Activated CD8-positive, alpha-beta memory T cell treated with anti-CD3 and anti-CD28 coated beads for 24 hours (primary cell): ENCODE data around the gene PSEN2.
A peak's percentile ranks its signal among the peaks of the same experiment; 100 is the strongest.
"Not testable (repeated sequence)": the region's sequence is repeated elsewhere in the genome, so short reads cannot be mapped to it uniquely, and the experiment has no call there.

ENCODE experiments used
- DNase-seq: peaks from one replicate; pipeline ENCODE4 v3.0.0-alpha.2; 2020

The PSEN2 gene

GRCh38 chr1:226870401-226871279 lies at the start of gene PSEN2:
Gene PSEN2, plus strand, starts transcription at chr1:226870616. Its CDS starts 11,292 bp downstream, at chr1:226881908.
- DNase-seq: peak; percentile 88

GRCh38 chr1:226820941-226821718 lies 49.3 kb upstream of the PSEN2 start:
- DNase-seq: no peak

- DNase-seq: no peak
Observed at GRCh38 chr1:226821719-226822085, 48.7 kb upstream of the PSEN2 start.

- DNase-seq: no peak
Observed at GRCh38 chr1:226823643-226824042, 46.8 kb upstream of the PSEN2 start.

GRCh38 chr1:226825037-226825745 lies 45.2 kb upstream of the PSEN2 start:
- DNase-seq: no peak

GRCh38 chr1:226825746-226826100 lies 44.7 kb upstream of the PSEN2 start:
- DNase-seq: no peak

- DNase-seq: no peak
Observed at GRCh38 chr1:226826479-226827261, 43.7 kb upstream of the PSEN2 start.

GRCh38 chr1:226827458-226827857 lies 43.0 kb upstream of the PSEN2 start:
- DNase-seq: peak; percentile 70

- DNase-seq: peak; percentile 99
Observed at GRCh38 chr1:226827968-226828513, 42.4 kb upstream of the PSEN2 start.

- DNase-seq: peak; percentile 41
Observed at GRCh38 chr1:226829105-226829504, 41.3 kb upstream of the PSEN2 start.

- DNase-seq: no peak
Observed at GRCh38 chr1:226831953-226832352, 38.5 kb upstream of the PSEN2 start.

- no peak for DNase-seq
Observed at GRCh38 chr1:226832613-226833012, 37.8 kb upstream of the PSEN2 start.

GRCh38 chr1:226834179-226834578 lies 36.2 kb upstream of the PSEN2 start:
- DNase-seq: not testable (repeated sequence)

GRCh38 chr1:226835396-226835795 lies 35.0 kb upstream of the PSEN2 start:
- not testable (repeated sequence) for DNase-seq

- DNase-seq: not testable (repeated sequence)
Observed at GRCh38 chr1:226837966-226838365, 32.5 kb upstream of the PSEN2 start.

- DNase-seq: no peak
Observed at GRCh38 chr1:226838456-226838855, 32.0 kb upstream of the PSEN2 start.

- DNase-seq: no peak
Observed at GRCh38 chr1:226845624-226846023, 24.8 kb upstream of the PSEN2 start.

GRCh38 chr1:226846786-226847185 lies 23.6 kb upstream of the PSEN2 start:
- no peak for DNase-seq

GRCh38 chr1:226854548-226854947 lies 15.9 kb upstream of the PSEN2 start:
- DNase-seq: not testable (repeated sequence)

GRCh38 chr1:226862890-226863289 lies 7.5 kb upstream of the PSEN2 start:
- no peak for DNase-seq

GRCh38 chr1:226863446-226863845 lies 7.0 kb upstream of the PSEN2 start:
- no peak for DNase-seq

GRCh38 chr1:226864311-226864710 lies 6.1 kb upstream of the PSEN2 start:
- DNase-seq: no peak
